HG02885 (cell line): ENCODE results near the gene APIP.

Experiments used
- ATAC-seq: cut with Tn5 transposase; IDR thresholded peaks from one replicate; pipeline ENCODE4 v1.9.1; 2021; ENCODE audit warnings: mild to moderate bottlenecking; ENCODE audit not compliant: unreplicated experiment, poor library complexity

APIP gene

GRCh38 chr11:34890812-34891211 lies 25.4 kb downstream of the APIP start:
- ATAC-seq, result no peak

DNA sequence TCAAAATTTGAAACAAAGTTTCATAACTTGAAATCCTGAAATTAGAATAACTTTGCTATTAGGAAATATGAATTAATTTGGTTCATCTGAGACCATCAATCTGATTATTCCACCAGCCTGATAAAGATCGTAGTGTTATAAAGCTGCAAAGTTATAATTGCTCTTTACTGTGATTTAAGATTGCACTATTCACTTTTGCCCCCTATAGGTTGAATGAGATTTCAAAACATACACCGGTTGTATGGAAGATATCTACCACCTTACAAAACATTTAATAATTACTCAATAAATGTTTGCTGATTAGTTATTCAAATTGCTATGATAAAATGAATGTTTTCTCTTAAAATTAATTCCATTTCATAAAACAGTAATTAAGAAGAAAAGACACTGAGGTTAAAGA lies 26.1 kb downstream of the APIP start:
- ATAC-seq, result no peak

GRCh38 chr11:34887260-34887659 lies 28.9 kb downstream of the APIP start:
- ATAC-seq, result no peak

GRCh38 chr11:34886609-34887008 lies 29.6 kb downstream of the APIP start:
- no peak for ATAC-seq

DNA sequence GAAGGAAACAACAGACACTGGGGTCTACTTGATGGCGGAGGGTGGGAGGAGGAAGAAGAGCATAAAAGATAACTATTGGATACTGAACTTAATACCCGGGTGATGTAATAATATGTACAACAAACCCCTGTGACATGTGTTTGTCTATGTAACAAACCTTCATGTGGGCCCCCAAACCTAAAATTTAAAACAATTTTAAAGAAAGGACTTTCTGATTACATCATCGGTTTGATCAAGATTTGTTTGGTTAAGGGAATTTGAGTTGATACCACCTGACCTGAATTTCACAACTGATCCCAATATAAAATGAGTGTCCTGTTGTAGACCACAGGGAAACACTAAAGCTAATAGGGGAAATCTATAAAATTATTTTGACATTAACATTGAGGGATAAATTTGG lies 34.3 kb downstream of the APIP start:
- no peak for ATAC-seq

- no peak for ATAC-seq
These were observed 38.7 kb downstream of the APIP start for GRCh38 chr11:34877375-34877975.

GRCh38 chr11:34874202-34874601 lies 42.0 kb downstream of the APIP start:
- no peak for ATAC-seq

- ATAC-seq, result no peak
These were observed 45.5 kb downstream of the APIP start for GRCh38 chr11:34870548-34871196.

DNA sequence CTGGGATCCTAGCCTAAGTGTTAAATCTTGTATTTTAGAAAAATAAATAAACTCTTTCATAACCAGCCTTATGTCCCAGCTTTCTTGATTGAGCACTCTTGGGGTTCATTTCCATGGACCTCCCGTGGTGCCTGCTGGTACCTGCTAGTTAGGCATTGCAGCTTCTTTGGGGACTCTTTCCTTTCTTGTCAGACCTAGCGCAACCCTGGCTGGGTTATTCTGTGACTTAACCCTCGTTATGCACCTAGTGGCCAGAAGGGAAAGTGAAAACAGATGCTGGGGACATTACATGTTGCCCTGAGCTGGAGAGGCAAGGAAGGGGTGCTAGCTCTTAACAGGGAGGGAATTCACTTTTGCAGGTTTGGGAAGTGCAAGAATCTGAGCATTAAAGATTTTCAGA lies 46.8 kb downstream of the APIP start:
- ATAC-seq, result no peak

DNA sequence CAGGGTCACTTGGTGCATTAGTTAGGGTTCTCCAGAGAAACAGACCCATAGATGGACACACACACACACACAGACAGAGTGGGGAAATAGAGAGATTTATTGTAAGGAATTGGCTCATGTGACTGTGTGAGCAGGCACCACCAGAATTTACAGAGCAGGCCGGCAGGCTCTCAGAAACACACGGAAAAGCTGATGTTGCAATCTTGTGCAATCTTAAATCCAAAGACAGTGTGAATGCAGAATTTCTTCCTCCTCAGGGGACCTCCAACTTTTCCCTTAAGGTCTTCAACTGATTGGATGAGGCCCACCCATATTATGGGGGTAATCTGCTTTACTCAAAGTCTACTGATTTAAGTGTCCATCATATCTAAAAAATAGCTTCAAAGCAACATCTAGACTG lies 49.8 kb downstream of the APIP start:
- ATAC-seq, result no peak

DNA sequence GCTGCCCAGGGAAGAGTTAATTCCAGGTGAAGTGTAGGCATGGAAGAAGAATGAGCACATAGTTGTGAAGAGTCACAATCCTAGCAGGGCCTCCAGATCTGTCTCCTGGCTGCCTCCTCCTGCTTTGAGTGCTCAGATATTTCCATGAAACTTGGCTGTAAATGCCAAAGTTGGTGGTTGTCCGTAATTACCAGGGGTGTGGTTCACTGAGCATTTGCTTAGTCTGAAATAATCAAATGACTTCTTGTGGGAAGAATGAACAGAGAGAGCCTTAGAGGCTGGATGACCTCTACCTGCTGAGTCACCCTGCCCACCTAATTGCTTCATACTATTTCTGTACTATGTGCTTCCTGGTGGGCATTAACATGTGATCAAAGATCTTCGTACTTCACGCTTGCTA lies 50.9 kb downstream of the APIP start:
- no peak for ATAC-seq

DNA sequence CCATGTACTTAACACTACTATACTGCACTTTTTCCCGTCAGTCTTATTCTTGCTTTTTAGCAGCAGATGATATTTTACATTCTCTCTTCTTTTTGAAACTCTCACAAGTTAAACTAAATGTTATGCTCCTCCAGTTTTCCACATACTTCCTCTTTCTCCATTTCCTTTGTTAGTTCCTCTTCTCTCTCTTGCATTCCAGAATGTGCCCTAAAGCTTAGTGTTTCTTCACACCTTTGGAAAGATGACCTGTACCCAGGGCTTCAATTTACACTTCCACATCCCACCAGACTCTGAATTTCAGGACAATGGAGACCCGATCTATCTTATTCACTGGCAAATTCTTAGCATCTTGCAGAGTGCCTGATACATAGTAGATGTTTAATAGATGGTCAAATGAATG lies 51.8 kb downstream of the APIP start:
- ATAC-seq, result no peak

GRCh38 chr11:34863048-34863447 lies 53.1 kb downstream of the APIP start:
- no peak for ATAC-seq

- ATAC-seq, result no peak
These were observed 55.7 kb downstream of the APIP start for GRCh38 chr11:34860518-34860917.

DNA sequence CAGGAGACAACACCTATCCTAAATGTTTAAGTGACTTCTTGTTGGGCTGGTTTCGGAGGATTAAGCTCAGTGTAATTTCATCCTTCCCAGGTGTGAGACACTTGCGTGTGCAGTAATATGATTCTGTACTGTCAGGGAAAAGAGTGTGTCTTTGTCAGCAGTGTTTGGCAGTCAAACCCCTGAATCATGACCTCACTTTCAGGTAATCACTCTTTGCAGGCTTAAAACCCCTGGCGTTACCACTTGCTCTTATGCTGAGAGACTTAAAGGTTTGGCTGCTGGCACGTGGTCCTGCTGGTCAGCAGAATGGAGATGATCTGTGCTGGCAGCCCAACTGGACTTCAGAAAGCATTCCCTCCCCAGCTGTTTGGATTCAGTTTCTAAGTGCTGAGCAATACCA lies 56.1 kb downstream of the APIP start:
- ATAC-seq, result no peak

- ATAC-seq, result no peak
These were observed 56.7 kb downstream of the APIP start for GRCh38 chr11:34859496-34859895.

GRCh38 chr11:34857463-34857862 lies 58.7 kb downstream of the APIP start:
- no peak for ATAC-seq

- ATAC-seq, result no peak
These were observed 59.9 kb downstream of the APIP start for GRCh38 chr11:34856251-34856650.

- no peak for ATAC-seq
These were observed 60.5 kb downstream of the APIP start for GRCh38 chr11:34855754-34856095.

DNA sequence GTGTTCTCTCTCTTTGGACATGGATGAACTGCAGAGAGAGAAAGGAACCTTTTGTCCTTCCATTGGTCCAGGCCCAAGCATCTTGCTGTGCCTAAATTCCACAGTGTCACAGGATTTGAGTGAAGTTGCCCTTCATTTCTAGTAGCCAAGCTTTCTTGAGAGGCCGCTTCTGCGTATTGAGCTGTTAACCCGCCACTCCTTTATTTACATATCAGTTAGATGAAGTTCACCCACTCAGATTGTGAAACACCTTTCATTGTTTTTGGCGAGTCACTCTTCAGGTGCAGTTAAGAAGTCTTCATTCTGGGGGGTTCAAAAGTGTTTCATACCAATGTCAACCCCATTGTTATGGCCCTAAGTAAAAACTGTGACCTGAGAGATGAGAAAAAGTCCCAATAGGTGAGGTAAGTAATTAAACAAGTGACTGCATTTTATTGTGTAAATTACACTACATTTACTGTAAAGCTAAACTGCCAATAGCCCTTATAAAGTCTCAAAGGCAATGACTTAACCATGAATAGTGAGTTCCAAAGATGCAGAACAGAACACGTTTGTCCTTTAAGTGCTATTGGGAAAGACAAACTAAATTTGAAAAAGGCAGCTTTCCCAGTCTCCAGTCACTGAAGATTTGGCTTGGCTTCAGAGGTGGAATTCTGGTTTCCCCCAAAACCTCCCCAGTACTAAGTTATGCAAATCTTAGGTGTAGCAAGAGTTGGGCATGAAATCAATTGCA lies 61.0 kb downstream of the APIP start:
- ATAC-seq, result no peak

DNA sequence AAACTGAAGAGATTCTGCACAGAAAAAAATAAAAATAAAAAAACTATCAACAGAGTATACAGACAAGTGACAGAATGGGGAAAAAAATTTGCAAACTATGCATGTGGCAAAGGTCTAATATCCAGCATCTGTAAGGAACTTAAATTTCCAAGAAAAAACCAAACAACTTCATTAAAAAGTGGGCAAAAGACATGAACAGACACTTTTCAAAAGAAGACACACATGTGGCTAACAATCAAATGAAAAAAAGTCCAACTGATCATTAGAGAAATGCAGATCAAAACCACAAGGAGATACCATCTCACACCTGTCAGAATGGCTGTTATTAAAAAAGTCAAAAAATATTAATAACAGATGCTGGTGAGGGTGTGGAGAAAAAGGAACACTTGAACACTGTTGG lies 64.3 kb downstream of the APIP start:
- no peak for ATAC-seq

GRCh38 chr11:34850334-34850733 lies 65.8 kb downstream of the APIP start:
- no peak for ATAC-seq
